GM12878 (cell line): ENCODE data around the gene CCM2. TPM values are rescaled to one million over a fixed set of nuclear protein-coding genes. Genes with fewer than 3 reads are reported as not detected.
A peak's percentile ranks its signal among the peaks of the same experiment; 100 is the strongest.

Experiments used
- ATAC-seq: fragments of 200-7000 bp; cut with Tn5 transposase; 3 replicates; pipeline ENCODE4 v1.9.1; 2020; ENCODE audit warnings: mild to moderate bottlenecking, moderate library complexity
- Bru-seq: library from RNA; stranded (reverse); fragments of 400-500 nt; gene quantifications from one replicate; lab custom pipeline; 2021; lab: Mats Ljungman, UMichigan
- BruChase-seq, 2 experiments: library from RNA; stranded (reverse); fragments of 400-500 nt; gene quantifications; one replicate each; lab custom pipeline; 2021; lab: Mats Ljungman, UMichigan
- BruUV-seq: library from RNA; stranded (reverse); fragments of 400-500 nt; replicated peaks from 2 replicates; lab custom pipeline; 2021; lab: Mats Ljungman, UMichigan
- CTCF ChIA-PET: fragments of 300-600 bp; sonication (Branson Sonifier 250); formaldehyde crosslinking; extraction: SDS; loops from one replicate; lab custom pipeline; 2021; ENCODE audit warnings: inconsistent platforms; lab: Yijun Ruan, JAX
- POLR2A ChIA-PET: fragments of 350-600 bp; formaldehyde crosslinking; extraction: SDS; loops from one replicate; lab custom pipeline; 2021; ENCODE audit warnings: inconsistent platforms; lab: Charles Lee
- RAD21 ChIA-PET: fragments of 300-600 bp; sonication (Branson Sonifier 250); formaldehyde crosslinking; loops from one replicate; lab custom pipeline; 2023; ENCODE audit warnings: antibody characterized with exemption; ENCODE audit not compliant: unreplicated experiment; lab: Charles Lee
- SMC1A ChIA-PET: fragments of 300-600 bp; sonication (Branson Sonifier 250); formaldehyde crosslinking; loops from one replicate; lab custom pipeline; 2023; ENCODE audit not compliant: unreplicated experiment, uncharacterized antibody; lab: Charles Lee
- DNase-seq: peaks from one replicate; pipeline ENCODE4 v3.0.0-alpha.2; 2011; ENCODE audit warnings: low read depth, low spot score
- FAIRE-seq: peaks from 3 replicates; lab custom pipeline; 2011; peaks lifted over from hg19 to GRCh38; lab: Jason Lieb, UNC
- H2AFZ ChIP-seq: 2 replicates; pipeline ENCODE4 v1.6.0; 2011; ENCODE audit warnings: low read depth, low read length, control low read depth; ENCODE audit not compliant: control insufficient read depth
- H3K27ac ChIP-seq: 2 replicates; pipeline ENCODE4 v1.5.1; 2011; ENCODE audit warnings: control low read depth; ENCODE audit not compliant: control insufficient read depth, insufficient read depth
- H3K27me3 ChIP-seq, 2 experiments: replicated peaks in 1 of 2; 2 replicates each; pipeline versions ENCODE4 v1.6.0 to v1.6.1; 2011; ENCODE audit warnings: low read length in 1 of 2; ENCODE audit not compliant: control insufficient read depth in 2 of 2, insufficient read depth in 2 of 2
- H3K36me3 ChIP-seq, 2 experiments: 2 replicates each; pipeline ENCODE4 v1.5.1; 2011; ENCODE audit warnings: low read length in 1 of 2; ENCODE audit not compliant: control insufficient read depth in 2 of 2, insufficient read depth in 2 of 2
- H3K4me1 ChIP-seq: 2 replicates; pipeline ENCODE4 v1.6.1; 2011; ENCODE audit warnings: mild to moderate bottlenecking, low read length, moderate library complexity, mixed read lengths; ENCODE audit not compliant: control insufficient read depth, insufficient read depth
- H3K4me2 ChIP-seq: 2 replicates; pipeline ENCODE4 v1.6.0; 2011; ENCODE audit warnings: control low read depth; ENCODE audit not compliant: control insufficient read depth, insufficient read depth
- H3K4me3 ChIP-seq: fragments of 200-600 bp; sonication (generic); 2 replicates; pipeline ENCODE4 v1.5.1; 2016
- H3K79me2 ChIP-seq: 2 replicates; pipeline ENCODE4 v1.6.0; 2011; ENCODE audit warnings: low read length; ENCODE audit not compliant: control insufficient read depth, insufficient read depth
- H3K9ac ChIP-seq: 2 replicates; pipeline ENCODE4 v1.8.0; 2011; ENCODE audit warnings: low read length, control low read depth, mixed read lengths; ENCODE audit not compliant: control insufficient read depth, insufficient read depth
- H3K9me3 ChIP-seq: replicated peaks from 3 replicates; pipeline ENCODE4 v1.5.1; 2011; ENCODE audit warnings: mild to moderate bottlenecking, low read length; ENCODE audit not compliant: control insufficient read depth, insufficient read depth
- H4K20me1 ChIP-seq: 2 replicates; pipeline ENCODE4 v1.6.0; 2011; ENCODE audit not compliant: control insufficient read depth, insufficient read depth
- ATF2 ChIP-seq: IDR thresholded peaks from 2 replicates; pipeline ENCODE4 v1.6.1; 2012; ENCODE audit warnings: low read length, inconsistent platforms
- CEBPB ChIP-seq, 2 experiments: fragments of 150-350 bp in 1 of 2; IDR thresholded peaks; 2 replicates each; pipeline ENCODE4 v1.6.1; 2012 to 2014; ENCODE audit warnings: low read depth in 2 of 2, low read length in 2 of 2, borderline replicate concordance in 1 of 2, inconsistent platforms in 1 of 2
- EGR1 ChIP-seq, 2 experiments: IDR thresholded peaks; 1 replicate in 1 of 2; 2 replicates in 1 of 2; pipeline ENCODE4 v1.6.1; 2011 to 2012; ENCODE audit warnings: low read depth in 2 of 2, low read length in 2 of 2, borderline replicate concordance in 1 of 2, mild to moderate bottlenecking in 1 of 2, moderate library complexity in 1 of 2
- ELK1 ChIP-seq: IDR thresholded peaks from 2 replicates; pipeline ENCODE4 v1.6.1; 2012; ENCODE audit warnings: low read depth, low read length, improper control_type of control experiment
- GATAD2B ChIP-seq: fragments of 450-650 bp; conservative IDR thresholded peaks from 2 replicates; pipeline ENCODE4 v1.6.1; 2017; ENCODE audit warnings: low read depth, mild to moderate bottlenecking, moderate library complexity
- IKZF2 ChIP-seq, 2 experiments: fragments of 450-650 bp; IDR thresholded peaks; 2 replicates each; pipeline ENCODE4 v1.6.1; 2017; ENCODE audit warnings: mild to moderate bottlenecking in 2 of 2, moderate library complexity in 2 of 2
- NKRF ChIP-seq: fragments of 450-650 bp; conservative IDR thresholded peaks from 2 replicates; pipeline ENCODE4 v1.6.1; 2017; ENCODE audit warnings: mild to moderate bottlenecking, moderate library complexity
- NR2F1 ChIP-seq: fragments of 450-650 bp; conservative IDR thresholded peaks from 2 replicates; pipeline ENCODE4 v1.6.1; 2017; ENCODE audit warnings: mild to moderate bottlenecking
- POLR2A ChIP-seq: IDR thresholded peaks from 2 replicates; pipeline ENCODE4 v1.6.1; 2011; ENCODE audit warnings: low read depth, mild to moderate bottlenecking, low read length
- SPI1 ChIP-seq: IDR thresholded peaks from 2 replicates; pipeline ENCODE4 v1.6.1; 2011; ENCODE audit warnings: low read depth, mild to moderate bottlenecking, low read length, moderate library complexity, borderline replicate concordance; ENCODE audit not compliant: insufficient read depth
- TCF12 ChIP-seq: IDR thresholded peaks from 2 replicates; pipeline ENCODE4 v1.6.1; 2011; ENCODE audit warnings: low read depth, mild to moderate bottlenecking, low read length
- WGBS: methylation state at CpG from one replicate; pipeline ENCODE4 v1.1.6; 2016; ENCODE audit warnings: low lambda C conversion rate; ENCODE audit not compliant: insufficient replicate concordance, insufficient coverage; ENCODE audit errors: missing lambda C conversion rate; 5-methylcytosine and 5-hydroxymethylcytosine counted together
- in situ Hi-C: fragments of 300-500 bp; cut with MboI; formaldehyde crosslinking; loops from 9 replicates; pipeline ENCODE4 v1.14.3; 2018; ENCODE audit warnings: mixed read lengths
- intact Hi-C: fragments of 100-400 bp; cut with micrococcal nuclease; formaldehyde crosslinking; loops from one replicate; pipeline ENCODE4 v1.14.2; 2022; ENCODE audit not compliant: unreplicated experiment
- long read RNA-seq, 2 experiments: library from polyadenylated mRNA; unstranded; transcript quantifications; one replicate each; pipeline ENCODE4 v2.0.0, GENCODE V29; 2019 to 2020
- polyA minus RNA-seq, 3 experiments: library from RNA; depleted of rRNA, polyadenylated mRNA; stranded (reverse); fragments of >200 nt; gene quantifications; 2 replicates each; pipeline ENCODE4 v1.2.3, GENCODE V29; 2011
- polyA plus RNA-seq, 11 experiments: library from polyadenylated mRNA; depleted of rRNA in 4 of 11; unstranded in 6 of 11; stranded (reverse) in 5 of 11; fragments of >200 nt; fragmentation: Nextera tagmentation in 4 of 11; fragmentation: Illumina TruSeq in 1 of 11; extraction: Ambion mirVana in 4 of 11; extraction: Trizol in 1 of 11; gene quantifications; 1 replicate in 1 of 11; 2 replicates in 10 of 11; pipeline versions ENCODE4 v1.2.1 to v1.2.3, GENCODE V29; 2011 to 2016; ENCODE audit warnings: inconsistent platforms in 2 of 11, missing spikeins in 2 of 11, low read depth in 1 of 11
- total RNA-seq, 4 experiments: library from RNA; depleted of rRNA in 3 of 4; stranded (reverse); fragments of >200 nt in 3 of 4; fragmentation: Illumina TruSeq in 1 of 4; extraction: Trizol in 1 of 4; gene quantifications; 2 replicates each; pipeline versions ENCODE4 v1.2.1 to v1.2.3, GENCODE V29; 2013 to 2021

Gene CCM2
- total RNA-seq (2013; cell fraction: nucleolus; rRNA removed) = 36.2 and 40.0 TPM in 2 replicates
- total RNA-seq (2014; rRNA removed) (71.6 and 74.7 TPM in 2 replicates), total RNA-seq (2014; rRNA removed; fragmentation: Illumina TruSeq; extraction: Trizol) (34.3 and 35.6 TPM in 2 replicates), total RNA-seq (2021) (61.2 and 61.6 TPM in 2 replicates), polyA plus RNA-seq (2011; rRNA removed) (22.5 and 30.2 TPM in 2 replicates), polyA plus RNA-seq (2014; fragmentation: Illumina TruSeq; extraction: Trizol) (19.1 and 36.2 TPM in 2 replicates), polyA plus RNA-seq (2014; fragmentation: Nextera tagmentation; extraction: Ambion mirVana) (1 to 10 TPM in 1 of 2 experiments, under 1 TPM in 1; 1.00 to 4.1 TPM), polyA plus RNA-seq (2014; rRNA removed) (70.8 and 73.7 TPM in 2 replicates), polyA plus RNA-seq (2016; fragmentation: Nextera tagmentation; extraction: Ambion mirVana) (10 to 100 TPM; 75.2 to 82.3 TPM), polyA minus RNA-seq (2011; rRNA and poly(A)+ RNA removed) (31.6 and 47.1 TPM in 2 replicates), Bru-seq, nascent RNA (percentile 79 among the genes with signal in this experiment), BruChase-seq, experiment 1, labeled RNA remaining after a 6-hour chase (percentile 80 among the genes with signal in this experiment), BruChase-seq, experiment 2, labeled RNA remaining after a 2-hour chase (percentile 77 among the genes with signal in this experiment)
- polyA plus RNA-seq (2011; ENCODE audit: low read depth) = 25.8 TPM
- polyA plus RNA-seq (2011; cell fraction: cytosol; rRNA removed) = 45.3 and 56.3 TPM in 2 replicates
- 67.7 and 71.7 TPM in 2 replicates for polyA plus RNA-seq (2011; cell fraction: nucleus; rRNA removed)
- 51.5 and 60.9 TPM in 2 replicates for polyA plus RNA-seq (2012)
- polyA minus RNA-seq (2011; cell fraction: cytosol; rRNA and poly(A)+ RNA removed) = 18.2 and 29.1 TPM in 2 replicates
- 15.1 and 19.7 TPM in 2 replicates for polyA minus RNA-seq (2011; cell fraction: nucleus; rRNA and poly(A)+ RNA removed)
- long read RNA-seq, experiment 1, transcript CCM2-201 (10 exons, 1,894 nt) = major isoform, 12 of 37 reads
- long read RNA-seq, experiment 1, transcript CCM2-207 (10 exons, 2,471 nt) = minor isoform, 10 of 37 reads
- long read RNA-seq, experiment 1, partial matches to known transcripts = 4 of 37 reads
- long read RNA-seq, experiment 1, other reads (novel, unspliced or antisense) = 8 of 37 reads
- long read RNA-seq, experiment 2, transcript CCM2-207 (10 exons, 2,471 nt) = major isoform, 10 of 27 reads
- long read RNA-seq, experiment 2, partial matches to known transcripts = 7 of 27 reads
- long read RNA-seq, experiment 2, other reads (novel, unspliced or antisense) = 7 of 27 reads

- peak within 1 kb of the TSS; percentile 91 for H2AFZ ChIP-seq
- in situ Hi-C loops = no loop called here
- H3K79me2 ChIP-seq = peaks cover 51% of the 10 kb centered on the region
- no peaks in the 10 kb centered on the region for H3K27me3 ChIP-seq
- WGBS = under 1% methylated on average over 38 of the region's 77 CpGs
- no peaks in the 10 kb centered on the region for H4K20me1 ChIP-seq
- peak within 1 kb of the TSS; percentile 79 for H3K27ac ChIP-seq
- ChIA-PET SMC1A (interaction anchor here (1.0 to 10.5 kb wide), 13 partner anchors 20 to 143 kb away, joined by 3 to 303 read pairs (median 7); partner anchors contain the start of genes MYO1G and TBRG4), RAD21 (interaction anchor here (0.6 to 9.9 kb wide), 20 partner anchors 8 to 418 kb away, joined by 3 to 303 read pairs (median 6); partner anchors contain the start of genes H2AZ2, MYO1G, PURB and TBRG4), CTCF (interaction anchor here (1.1 to 5.3 kb wide), 14 partner anchors 10 to 143 kb away, joined by 3 to 52 read pairs (median 6); partner anchors contain the start of gene MYO1G), POLR2A (interaction anchor here (0.6 to 10.5 kb wide), 17 partner anchors 14 to 427 kb away, joined by 3 to 280 read pairs (median 4); partner anchors contain the start of genes DDX56, H2AZ2, MYO1G and PURB)
- peak within 1 kb of the TSS; percentile 87 for H3K9ac ChIP-seq
- BruUV-seq = no TSS peak
- ATAC-seq = peak; percentile 19
- H3K36me3 ChIP-seq = no peaks in the 10 kb centered on the region; a peak in 1 of 4 replicates
- intact Hi-C loops = loop anchor here (2.0 kb wide), 2 partner anchors 26 to 110 kb away; partner anchors contain the start of gene TBRG4
- TF ChIP-seq CEBPB (IDR thresholded peaks at IDR 0.05; ENCODE audit: borderline replicate concordance in 1 of 2, low read depth in 2 of 2, low read length in 2 of 2) (no peak), TCF12 (no peak), NKRF (peak; percentile 56; the same call in 1 of the 2 replicates), GATAD2B (peak; percentile 56), EGR1 (IDR thresholded peaks at IDR 0.05; ENCODE audit: borderline replicate concordance in 1 of 2, low read depth in 2 of 2, low read length in 2 of 2) (peak in 1 of 2 experiments; percentile 96; a peak in 2 of 3 replicates), ELK1 (0 out of 2 replicates have a peak, but pooled peaks have one; percentile 7), SPI1 (peak; percentile 64; the same call in 1 of the 2 replicates), IKZF2 (IDR thresholded peaks at IDR 0.05) (no peak), ATF2 (no peak; the same call in 1 of the 2 replicates), NR2F1 (0 out of 2 replicates have a peak, but pooled peaks have one; percentile 29), POLR2A (peak; percentile 67; the same call in 1 of the 2 replicates)
- FAIRE-seq = no peak
- no peaks in the 10 kb centered on the region for H3K9me3 ChIP-seq
- H3K4me2 ChIP-seq = peak within 1 kb of the TSS; percentile 84
- DNase-seq = no peak
- peak within 1 kb of the TSS; percentile 95 for H3K4me3 ChIP-seq
- H3K4me1 ChIP-seq = peaks cover 38% of the 10 kb centered on the region
Observed at GRCh38 chr7:45000093-45001032, at the start of gene CCM2. Gene CCM2 (plus strand): TSS chr7:45000201. CDS start chr7:45000334, 133 bp downstream.
